HG03039 (cell line): ENCODE results near the gene RBMS1.

Experiments
- ATAC-seq: cut with Tn5 transposase; IDR thresholded peaks from one replicate; pipeline ENCODE4 v1.9.1; 2021; ENCODE audit warnings: mild to moderate bottlenecking, moderate library complexity; ENCODE audit not compliant: unreplicated experiment

Gene RBMS1

DNA sequence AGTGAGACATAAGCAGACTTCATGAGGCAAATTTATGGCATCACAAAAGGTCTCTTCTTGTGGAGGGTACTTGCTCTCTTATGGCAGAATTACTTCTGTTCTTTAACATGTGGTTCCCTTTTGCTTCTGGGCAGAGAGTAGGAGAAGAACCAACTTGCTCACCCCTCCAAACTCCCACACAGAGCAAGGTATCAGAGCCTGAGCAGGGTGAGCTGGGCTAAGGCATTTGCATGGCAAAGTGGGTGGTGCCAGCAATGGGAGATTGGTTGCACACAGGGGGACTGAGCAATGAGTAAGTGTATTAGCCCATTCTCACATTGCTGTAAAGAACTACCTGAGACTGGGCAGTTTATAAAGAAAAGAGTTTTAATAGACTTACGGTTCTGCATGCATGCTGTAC lies 229.3 kb downstream of the RBMS1 start:
- no peak for ATAC-seq

DNA sequence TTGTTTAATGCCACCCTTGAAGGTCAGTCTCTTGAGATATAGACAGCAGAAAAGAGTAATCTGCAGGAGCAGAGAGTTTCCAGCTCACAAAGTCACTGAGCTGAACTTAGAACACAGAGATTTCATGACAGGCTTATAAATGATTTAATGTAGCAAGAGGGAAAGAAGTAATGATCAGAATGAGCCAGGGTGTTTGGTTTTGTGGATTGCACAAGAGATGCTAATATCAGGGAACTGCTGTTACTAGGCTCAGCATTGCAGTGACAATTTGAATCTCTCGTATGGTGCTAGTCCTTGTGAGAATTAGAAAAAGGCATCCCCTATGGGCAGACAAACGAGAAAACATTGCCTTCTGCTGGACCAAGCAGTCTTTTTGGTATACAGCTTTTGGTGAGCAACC lies 231.9 kb downstream of the RBMS1 start:
- no peak for ATAC-seq

DNA sequence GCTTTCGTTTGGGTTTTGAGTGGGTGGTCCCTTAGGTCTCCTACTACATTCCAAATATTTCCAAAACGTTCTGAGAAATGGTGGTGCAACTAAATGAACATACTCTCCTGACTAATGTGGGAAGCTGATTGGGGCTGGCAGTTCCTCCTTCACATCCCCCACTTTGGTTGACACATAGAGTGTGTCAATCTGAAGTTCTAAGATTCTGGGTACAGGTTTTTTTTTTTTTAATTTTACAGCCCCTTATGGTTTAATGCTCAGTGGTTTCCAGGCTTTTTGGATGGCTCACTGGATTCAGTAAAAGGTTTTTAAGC lies 235.2 kb downstream of the RBMS1 start:
- no peak for ATAC-seq

DNA sequence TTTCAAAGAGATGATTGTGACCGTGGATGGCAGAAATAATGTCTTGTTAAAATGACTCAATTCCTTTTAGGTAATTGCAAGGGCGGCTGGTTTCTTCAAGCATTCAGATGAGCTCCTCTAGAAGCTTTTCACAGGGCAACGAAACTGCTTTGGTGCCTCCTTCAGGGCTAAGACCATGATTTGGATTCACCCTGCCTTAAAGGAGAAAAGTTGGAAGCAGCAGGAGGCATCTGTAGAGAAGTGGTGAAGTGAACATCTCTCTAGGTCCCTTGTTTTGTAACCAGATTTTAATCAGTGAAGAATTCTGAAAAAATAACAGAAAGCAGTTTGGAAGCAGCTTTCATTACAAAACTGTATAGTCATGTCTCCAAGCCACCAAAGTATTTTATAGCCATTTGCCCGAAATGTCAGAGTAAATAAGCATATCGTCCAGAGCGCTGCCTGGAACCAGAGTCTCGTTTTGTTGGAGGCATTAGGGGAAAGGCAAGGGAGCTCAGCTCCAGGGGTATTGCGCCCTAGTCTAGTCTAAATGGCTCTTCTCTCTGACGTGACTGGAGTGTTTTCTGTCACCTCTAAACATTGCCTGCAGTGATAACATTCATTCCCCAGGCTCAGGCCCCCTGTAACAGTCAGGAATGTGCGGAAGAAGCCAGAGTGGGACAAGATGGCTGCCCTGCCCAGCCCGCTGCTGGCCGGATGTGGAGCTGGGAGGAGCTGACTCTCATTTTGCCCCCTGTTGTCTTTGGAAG lies 235.7 kb downstream of the RBMS1 start:
- ATAC-seq = no peak

DNA sequence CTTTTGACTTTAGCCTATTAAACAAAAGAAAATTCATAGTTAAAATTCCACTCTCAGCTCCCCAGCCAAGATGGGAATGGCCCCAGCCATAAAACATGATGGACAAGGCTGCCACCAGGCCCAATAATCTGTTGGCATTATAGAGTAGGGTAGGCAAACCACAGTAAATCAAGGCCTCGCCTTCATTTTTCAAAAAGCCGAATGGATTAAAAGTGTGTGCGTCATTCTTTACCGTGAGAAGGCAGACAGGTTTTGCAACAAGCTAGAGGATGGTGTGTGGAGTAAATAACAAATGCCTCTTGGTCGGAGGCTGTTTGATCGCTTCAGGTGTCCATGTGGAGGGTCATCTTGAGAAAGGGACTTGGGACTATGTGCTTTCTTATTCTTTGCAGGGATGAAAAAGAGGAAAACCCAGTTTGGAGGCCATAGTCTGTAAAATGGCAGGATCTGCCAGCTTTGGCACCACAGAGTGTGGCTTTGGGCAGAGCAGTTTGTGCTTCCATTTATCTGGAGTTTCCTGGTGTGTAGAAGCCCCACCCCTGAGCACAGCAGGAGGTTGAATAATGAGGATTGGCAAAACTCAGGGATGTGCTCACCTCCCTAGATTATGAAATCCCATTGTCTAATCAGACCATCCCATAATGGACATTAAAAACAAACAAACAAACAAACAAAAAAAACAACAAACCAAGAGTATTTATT lies 236.4 kb downstream of the RBMS1 start:
- ATAC-seq = no peak

DNA sequence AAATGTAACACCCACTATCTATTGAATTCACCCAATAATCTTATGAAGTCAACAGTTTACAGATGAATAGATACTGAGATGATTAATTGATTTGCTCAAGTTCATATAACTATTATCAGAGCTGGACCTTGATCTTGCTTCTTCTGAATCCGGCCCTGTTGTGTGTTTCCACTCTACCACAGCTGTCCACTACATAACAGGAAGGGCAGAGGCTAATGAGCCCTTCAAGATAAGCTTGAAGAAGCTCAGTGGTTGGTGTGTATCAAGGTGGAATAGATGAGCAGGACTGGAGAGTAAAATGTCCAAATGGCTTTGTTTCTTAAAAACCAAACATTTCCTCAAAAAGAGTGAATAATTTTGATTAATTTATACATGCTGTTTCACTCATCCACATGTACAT lies 237.1 kb downstream of the RBMS1 start:
- no peak for ATAC-seq

DNA sequence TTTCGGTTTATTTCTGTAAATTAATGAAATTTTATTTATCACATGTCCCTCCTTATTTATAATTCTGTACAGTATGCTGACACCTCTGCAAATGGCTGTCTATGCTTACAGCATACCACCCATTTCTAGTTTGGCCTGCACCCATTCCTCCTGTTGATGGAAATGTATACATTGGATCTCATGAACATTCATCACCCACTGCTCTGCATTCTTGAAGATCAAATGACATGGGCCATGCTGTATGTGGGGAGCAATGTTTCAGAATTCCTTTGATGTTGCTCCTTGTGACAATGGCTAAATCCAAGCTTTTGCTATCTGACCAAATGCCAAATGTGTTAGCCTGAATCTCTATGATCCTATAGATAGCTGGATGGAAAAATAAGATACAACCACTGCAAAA lies 238.2 kb downstream of the RBMS1 start:
- no peak for ATAC-seq

DNA sequence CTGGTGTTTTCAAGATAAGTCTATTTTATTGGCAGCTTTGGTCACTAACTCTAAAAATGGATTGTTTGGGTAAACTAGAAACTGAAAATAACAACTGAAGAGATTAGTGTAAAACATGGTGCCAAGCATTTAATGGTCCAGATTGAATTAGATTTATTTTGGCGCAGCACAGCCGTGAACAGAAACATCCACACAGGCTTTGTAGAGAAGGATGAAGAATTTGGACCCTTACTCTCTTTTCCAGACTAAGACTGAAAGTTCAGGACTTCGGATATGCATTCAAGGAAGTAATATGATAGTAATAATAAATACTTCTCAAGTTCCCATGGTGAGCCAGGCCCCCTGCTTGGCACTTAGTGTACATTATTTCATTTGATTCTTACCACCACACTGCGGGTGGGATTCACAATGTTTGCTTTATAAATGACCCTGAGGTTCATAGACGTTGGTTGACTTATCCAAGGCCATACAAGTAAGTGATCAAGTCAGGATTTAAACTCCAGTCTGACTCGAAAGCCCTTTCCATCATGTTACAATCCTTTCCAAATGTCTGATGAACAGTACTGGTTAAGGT lies 239.3 kb downstream of the RBMS1 start:
- no peak for ATAC-seq

DNA sequence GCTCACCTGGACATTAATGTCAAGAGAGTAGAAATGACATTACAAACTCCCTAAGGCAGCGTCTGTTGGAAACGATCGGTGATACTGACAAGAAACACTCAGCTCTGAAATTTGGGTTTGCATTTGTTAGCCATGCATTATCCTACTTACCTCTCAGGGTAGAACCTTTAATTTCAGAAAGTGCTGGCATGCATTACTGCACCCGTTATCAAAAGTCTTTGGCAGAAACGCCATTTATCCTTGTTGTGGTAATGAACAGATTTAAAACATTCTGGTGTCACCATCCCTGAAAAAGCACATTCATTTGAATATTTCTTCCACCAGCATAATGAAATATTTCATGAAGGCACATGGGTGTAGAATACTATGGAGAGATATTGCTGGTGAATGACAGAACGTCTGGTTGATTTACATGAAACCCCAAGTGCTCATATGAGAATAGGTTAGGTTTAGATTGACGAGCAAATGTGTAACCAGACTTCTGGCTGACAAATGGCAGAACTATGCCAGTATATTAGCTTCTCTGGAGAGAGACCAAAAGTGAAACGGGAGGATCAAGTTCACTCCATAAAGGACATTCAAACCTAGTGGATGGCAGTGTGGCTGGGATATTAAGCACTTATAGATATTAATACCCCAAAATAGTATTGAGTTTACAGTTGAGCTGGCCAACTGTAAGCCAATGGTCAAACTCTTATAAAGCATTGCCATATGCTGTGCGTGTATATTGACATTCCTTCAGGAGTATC lies 240.0 kb downstream of the RBMS1 start:
- no peak for ATAC-seq

DNA sequence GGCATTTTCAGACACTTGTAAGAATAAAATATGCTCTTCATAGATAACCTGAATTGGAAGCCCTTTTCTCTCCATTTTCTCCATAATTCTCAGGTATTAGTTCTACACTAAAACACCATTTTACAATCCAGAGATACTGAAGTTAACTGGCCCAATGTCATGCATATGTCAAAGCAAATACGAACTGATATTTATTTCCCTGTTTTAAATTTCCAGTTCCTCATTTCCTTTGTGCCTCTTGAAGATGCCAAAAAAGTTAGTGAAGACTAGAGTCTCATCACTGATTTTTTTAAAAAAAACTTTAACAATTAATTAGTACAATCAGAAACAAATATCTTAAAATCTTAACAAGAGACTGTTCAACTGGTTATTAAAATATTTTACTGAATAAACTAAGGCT lies 240.7 kb downstream of the RBMS1 start:
- no peak for ATAC-seq

DNA sequence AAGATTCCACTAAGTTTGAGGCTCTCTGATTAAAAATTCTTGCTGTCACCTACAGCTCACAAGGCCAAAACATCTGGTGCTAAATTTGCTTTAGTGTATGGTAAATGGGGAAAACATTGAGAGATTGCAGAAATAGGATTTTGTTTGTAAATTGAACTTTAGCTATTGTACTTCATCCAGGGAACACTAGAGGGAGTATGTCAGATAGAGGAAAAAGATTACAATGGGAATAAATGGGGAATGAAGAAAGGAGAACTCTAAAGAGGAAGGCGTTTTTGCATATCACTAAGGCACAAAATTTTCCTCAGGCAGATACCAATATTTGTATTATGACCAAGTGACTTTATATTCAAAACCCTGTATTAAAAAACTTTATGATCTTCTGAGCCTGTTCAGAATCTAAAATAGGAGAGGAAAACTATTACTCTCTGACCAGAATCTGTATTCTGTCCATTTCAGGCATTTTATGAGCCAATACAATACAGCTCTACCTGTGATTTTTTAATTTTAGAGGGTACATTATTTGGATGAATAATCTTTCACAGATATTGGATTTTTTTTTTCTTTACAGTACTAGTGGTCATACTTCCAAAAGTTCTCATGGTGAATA lies 241.2 kb downstream of the RBMS1 start:
- no peak for ATAC-seq

DNA sequence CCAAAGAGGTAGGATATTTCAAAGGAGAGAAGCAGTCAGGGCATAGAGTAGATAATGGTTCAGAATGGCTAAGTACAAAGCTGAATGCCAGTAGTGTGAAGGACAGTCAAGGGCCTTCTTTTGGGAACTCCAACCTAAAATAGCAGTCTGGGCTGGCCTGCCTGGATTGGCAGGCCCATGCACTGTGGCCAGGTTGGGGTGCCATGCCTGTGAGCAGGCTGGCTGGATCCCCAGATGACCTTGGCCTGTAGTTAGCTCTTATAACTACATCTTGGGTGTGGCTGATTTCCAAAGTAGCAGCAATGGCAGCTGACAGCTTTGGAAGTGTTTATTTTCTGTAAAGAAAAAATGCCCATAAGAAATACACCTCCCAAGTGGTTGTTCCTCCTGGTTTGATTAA lies 242.0 kb downstream of the RBMS1 start:
- ATAC-seq = no peak

DNA sequence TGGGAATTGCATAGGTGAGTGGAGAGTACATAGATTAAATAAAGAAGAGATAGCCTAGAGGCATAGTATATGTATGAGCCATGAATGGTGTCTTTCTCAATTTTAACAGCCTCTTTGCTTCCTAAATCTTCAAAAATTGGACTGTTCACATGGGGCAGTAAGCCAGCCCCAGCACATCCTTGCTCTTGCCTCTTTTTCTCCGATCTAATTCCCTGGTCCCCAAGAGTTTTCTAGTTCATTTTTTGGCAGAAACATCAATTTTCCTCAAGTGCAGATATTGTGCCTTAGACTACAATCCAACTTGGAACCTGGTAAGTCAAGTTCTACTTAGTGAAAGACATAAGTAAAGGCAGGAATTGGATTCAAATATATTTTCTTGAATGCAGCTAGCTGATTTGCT lies 243.7 kb downstream of the RBMS1 start:
- ATAC-seq = no peak

DNA sequence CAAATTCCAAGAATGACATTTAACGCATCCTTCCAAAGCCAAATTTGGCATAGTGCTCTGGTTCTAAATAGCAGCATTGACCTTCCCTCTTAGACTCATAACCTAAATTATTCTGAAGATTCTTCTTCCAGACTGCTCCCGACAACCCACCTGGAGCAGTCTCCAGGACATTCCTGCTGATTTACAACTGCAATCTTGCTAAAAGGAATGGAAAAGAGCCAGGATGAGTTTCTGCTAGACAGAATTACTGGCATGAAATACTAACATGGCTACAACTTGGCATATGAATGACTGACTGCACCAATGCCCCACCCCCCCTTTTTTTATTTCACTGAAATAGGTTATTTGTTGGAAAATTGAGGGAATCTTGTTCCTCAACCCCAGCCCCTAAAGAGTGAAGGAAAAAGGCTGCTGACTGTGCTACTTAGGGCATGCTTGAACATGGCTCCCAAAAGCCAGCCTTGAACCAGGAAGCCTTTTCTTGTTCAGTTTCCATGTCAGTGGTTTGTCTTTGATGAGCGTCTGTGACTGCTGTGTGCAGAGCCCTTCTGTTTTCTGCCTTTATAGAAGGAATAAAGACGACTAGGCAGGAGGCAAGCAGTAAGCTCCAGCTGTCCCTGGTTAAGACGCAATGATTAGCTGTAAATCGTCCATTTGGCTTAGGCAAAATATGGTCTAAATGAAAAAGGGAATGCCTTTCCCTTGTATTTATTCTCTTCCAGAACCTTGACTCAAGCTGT lies 246.1 kb downstream of the RBMS1 start:
- no peak for ATAC-seq

DNA sequence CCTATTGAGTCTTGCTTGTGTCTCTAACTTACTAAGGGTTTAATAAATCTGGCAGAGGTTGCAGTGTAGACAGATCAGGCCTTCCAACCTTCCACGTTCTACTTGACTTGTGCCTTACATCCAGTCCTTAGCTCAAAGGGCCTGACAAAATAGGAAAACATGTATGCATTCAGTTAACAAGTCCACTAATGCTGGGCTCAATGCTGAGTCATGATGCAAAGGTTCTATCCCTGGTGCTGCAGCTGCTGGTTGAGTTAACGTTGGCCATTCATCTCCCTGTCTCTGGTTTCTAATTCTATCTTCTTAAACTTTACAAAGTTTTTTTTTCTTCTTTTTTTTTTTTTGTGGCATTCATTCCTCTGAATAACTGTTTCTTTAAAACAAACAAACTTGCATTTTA lies 247.3 kb downstream of the RBMS1 start:
- no peak for ATAC-seq

DNA sequence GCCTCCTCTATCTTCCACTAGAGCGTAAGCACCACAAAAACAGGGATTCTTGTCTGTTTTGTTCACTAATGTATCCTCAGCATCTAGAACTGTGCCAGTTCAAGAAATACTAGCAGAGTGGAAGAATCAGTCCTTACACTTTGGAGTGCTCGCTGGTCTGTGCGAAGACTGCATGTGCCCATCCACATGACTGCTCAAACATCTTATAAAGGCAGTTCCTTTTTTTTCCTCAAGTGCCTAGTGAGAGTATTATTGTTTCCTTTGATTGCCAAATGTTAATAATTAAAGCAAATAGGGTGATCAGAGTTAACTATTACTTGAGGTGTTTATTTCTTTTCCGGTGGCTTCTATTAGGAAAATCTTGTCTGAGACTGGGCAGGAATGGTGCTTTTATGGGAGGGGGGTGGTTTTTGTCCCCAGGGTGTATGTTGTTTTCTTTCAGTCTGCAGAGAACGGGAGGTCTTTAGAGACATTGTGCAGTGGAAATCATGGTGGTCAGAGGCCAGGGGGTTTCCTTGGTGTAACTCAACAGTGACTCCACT lies 247.9 kb downstream of the RBMS1 start:
- ATAC-seq = no peak

DNA sequence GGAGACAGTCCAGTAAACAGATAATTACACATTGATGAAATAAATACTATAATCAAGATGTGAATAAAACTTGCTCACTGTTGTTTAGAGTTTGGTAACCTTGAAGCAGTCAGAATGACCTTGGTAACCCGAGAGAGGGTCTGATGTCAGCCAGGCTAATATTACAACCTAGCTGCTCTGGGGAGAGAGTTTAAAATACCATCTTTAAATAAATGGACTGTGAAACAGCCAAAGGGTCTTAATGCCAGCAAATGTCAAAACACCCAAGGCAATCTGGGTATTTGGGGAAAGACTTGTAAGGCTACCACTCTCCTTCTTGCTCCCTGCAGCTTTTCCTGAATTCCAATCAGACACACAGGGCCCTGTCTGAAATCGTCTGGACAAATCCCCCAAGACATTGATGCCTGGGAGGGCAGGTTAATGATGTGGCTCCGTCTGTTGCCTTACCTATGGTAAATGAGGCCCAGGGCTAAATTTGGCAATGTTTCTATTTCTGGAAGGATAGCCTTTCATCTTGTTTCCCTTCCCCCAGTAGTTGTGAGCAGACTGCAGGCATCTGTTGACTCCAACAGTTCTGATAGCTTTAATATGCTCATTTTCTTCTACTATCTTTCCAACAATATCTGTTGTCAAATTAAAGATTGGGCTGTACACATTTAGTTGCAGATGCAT lies 250.6 kb downstream of the RBMS1 start:
- ATAC-seq = no peak

DNA sequence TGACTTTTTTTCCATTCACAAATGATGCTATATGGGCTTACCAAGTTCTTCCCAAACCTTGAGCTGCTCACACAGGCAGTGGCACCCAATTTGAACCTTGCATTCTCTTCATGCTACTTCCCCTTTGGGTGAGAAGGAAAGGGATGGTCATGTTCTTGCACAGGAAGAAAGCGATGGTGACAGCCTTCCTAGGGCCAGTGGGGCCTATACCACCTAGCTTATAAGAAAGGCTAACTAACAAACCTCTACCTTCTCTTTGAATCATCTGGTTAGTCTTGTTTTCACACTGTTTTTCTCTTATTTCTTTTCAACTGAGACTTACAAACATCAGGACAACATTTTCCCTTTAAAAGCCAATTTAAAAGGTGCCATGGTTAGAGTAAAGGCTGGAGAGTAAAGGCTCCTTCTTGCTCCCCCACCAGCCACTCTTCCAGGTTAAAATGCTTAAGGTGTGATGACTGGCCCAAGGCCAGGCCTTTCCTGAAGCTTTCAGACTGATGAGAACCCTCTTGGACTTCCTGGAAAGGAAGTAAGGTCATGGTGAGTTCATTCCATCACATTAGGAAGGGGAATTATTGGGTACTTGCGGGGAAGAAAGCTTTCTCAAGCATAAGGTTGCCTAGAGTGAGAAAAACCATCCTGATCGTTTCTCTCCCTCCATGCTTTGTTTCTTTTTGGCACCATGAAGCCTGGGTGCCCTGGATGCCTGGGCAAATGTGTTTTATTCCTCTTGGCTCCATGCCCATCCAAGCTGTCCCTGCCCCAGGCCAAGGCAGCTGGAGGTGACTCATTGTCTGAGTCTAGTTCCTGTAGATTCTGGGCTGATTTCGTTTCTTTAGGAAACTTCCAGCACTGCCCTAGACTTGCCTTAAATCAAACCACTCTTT lies 252.1 kb downstream of the RBMS1 start:
- ATAC-seq = no peak

DNA sequence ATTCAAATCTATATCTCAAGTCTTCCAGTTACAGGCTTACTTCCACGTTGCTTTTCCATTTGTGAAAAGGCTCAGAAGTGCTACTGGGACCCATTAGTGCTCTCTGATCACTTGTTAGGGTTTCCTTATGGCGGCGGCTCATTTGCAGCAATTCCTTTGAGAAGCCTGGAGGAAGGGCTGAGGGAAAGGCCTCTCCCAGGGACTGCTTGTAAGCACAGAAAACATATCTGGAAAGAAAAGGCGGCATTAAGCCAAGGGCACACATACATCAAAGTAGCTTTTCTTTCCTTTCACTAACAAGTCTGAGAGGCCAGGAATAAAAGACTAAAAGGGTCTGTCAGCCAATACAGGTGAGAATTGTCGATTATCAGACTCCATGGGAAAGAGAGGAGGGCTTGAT lies 254.2 kb downstream of the RBMS1 start:
- no peak for ATAC-seq
